Mucosa of stomach (tissue), 1 donor: Measurements from ENCODE around the gene EXD2.
"Not testable (repeated sequence)": the region's sequence is repeated elsewhere in the genome, so short reads cannot be mapped to it uniquely, and the experiment has no call there.

ENCODE experiments used
- H3K27me3 ChIP-seq: one replicate; pipeline ENCODE4 v1.7.0; 2013; ENCODE audit warnings: mild to moderate bottlenecking, low read length; ENCODE audit not compliant: control insufficient read depth, insufficient read depth
- H3K36me3 ChIP-seq: one replicate; pipeline ENCODE4 v1.7.0; 2013; ENCODE audit warnings: low read length; ENCODE audit not compliant: control insufficient read depth, insufficient read depth
- H3K4me1 ChIP-seq: one replicate; pipeline ENCODE4 v1.7.0; 2013; ENCODE audit warnings: mild to moderate bottlenecking, low read length; ENCODE audit not compliant: control insufficient read depth, insufficient read depth
- H3K4me3 ChIP-seq: one replicate; pipeline ENCODE4 v1.7.0; 2013; ENCODE audit warnings: low read length
- H3K9ac ChIP-seq: one replicate; pipeline ENCODE4 v1.7.0; 2013; ENCODE audit warnings: mild to moderate bottlenecking, low read length, moderate library complexity
- H3K9me3 ChIP-seq: one replicate; pipeline ENCODE4 v1.7.0; 2013; ENCODE audit warnings: mild to moderate bottlenecking, low read length, moderate library complexity; ENCODE audit not compliant: control insufficient read depth
- donor health status: Pancreatic carcinoma.

The EXD2 gene

GRCh38 chr14:69207435-69208041 is 16.2 kb downstream of the EXD2 start:
- H3K9ac ChIP-seq = no peak overlapping the region
- no peaks in the 10 kb centered on the region for H3K4me1 ChIP-seq
- no peaks in the 10 kb centered on the region for H3K36me3 ChIP-seq
- no peaks in the 10 kb centered on the region for H3K27me3 ChIP-seq
- no peak overlapping the region for H3K4me3 ChIP-seq
- no peaks in the 10 kb centered on the region for H3K9me3 ChIP-seq

GRCh38 chr14:69208666-69209065 is 17.4 kb downstream of the EXD2 start:
- H3K27me3 ChIP-seq = no peaks in the 10 kb centered on the region
- H3K4me3 ChIP-seq = no peak overlapping the region
- no peak overlapping the region for H3K9ac ChIP-seq
- no peaks in the 10 kb centered on the region for H3K4me1 ChIP-seq
- H3K9me3 ChIP-seq = no peaks in the 10 kb centered on the region
- no peaks in the 10 kb centered on the region for H3K36me3 ChIP-seq

GRCh38 chr14:69214393-69214792 is 23.1 kb downstream of the EXD2 start:
- Histone ChIP-seq H3K9me3 (no peaks in the 10 kb centered on the region), H3K36me3 (no peaks in the 10 kb centered on the region), H3K9ac (no peak overlapping the region), H3K4me3 (no peak overlapping the region), H3K27me3 (no peaks in the 10 kb centered on the region), H3K4me1 (no peaks in the 10 kb centered on the region)

- not testable (repeated sequence) for H3K27me3 ChIP-seq, H3K4me3 ChIP-seq, H3K9me3 ChIP-seq, H3K9ac ChIP-seq, H3K4me1 ChIP-seq, H3K36me3 ChIP-seq
Observed at GRCh38 chr14:69217663-69218062, 26.4 kb downstream of the EXD2 start.

- no peaks in the 10 kb centered on the region for H3K4me1 ChIP-seq
- H3K9me3 ChIP-seq = no peaks in the 10 kb centered on the region
Observed at GRCh38 chr14:69224946-69225345, 33.6 kb downstream of the EXD2 start.

GRCh38 chr14:69226178-69226577 is 34.9 kb downstream of the EXD2 start:
- no peak overlapping the region for H3K9ac ChIP-seq
- H3K4me3 ChIP-seq = no peak overlapping the region
- H3K4me1 ChIP-seq = no peaks in the 10 kb centered on the region
- H3K9me3 ChIP-seq = no peaks in the 10 kb centered on the region
- H3K36me3 ChIP-seq = no peaks in the 10 kb centered on the region
- no peaks in the 10 kb centered on the region for H3K27me3 ChIP-seq

More at GRCh38 chr14:69224946-69225345, 33.6 kb downstream of the EXD2 start:
- Histone ChIP-seq H3K27me3 (no peaks in the 10 kb centered on the region), H3K9ac (no peak overlapping the region), H3K36me3 (no peaks in the 10 kb centered on the region), H3K4me3 (no peak overlapping the region)

GRCh38 chr14:69226736-69227135 is 35.4 kb downstream of the EXD2 start:
- Histone ChIP-seq H3K36me3 (no peaks in the 10 kb centered on the region), H3K9me3 (no peaks in the 10 kb centered on the region), H3K4me3 (no peak overlapping the region), H3K9ac (no peak overlapping the region), H3K27me3 (no peaks in the 10 kb centered on the region), H3K4me1 (no peaks in the 10 kb centered on the region)

GRCh38 chr14:69231486-69231885 is 40.2 kb downstream of the EXD2 start:
- Histone ChIP-seq H3K4me3 (no peak overlapping the region), H3K4me1 (no peaks in the 10 kb centered on the region), H3K9me3 (no peaks in the 10 kb centered on the region), H3K27me3 (no peaks in the 10 kb centered on the region), H3K36me3 (no peaks in the 10 kb centered on the region), H3K9ac (no peak overlapping the region)

GRCh38 chr14:69232388-69232787 is 41.1 kb downstream of the EXD2 start:
- no peaks in the 10 kb centered on the region for H3K27me3 ChIP-seq
- no peak overlapping the region for H3K4me3 ChIP-seq
- H3K9me3 ChIP-seq = no peaks in the 10 kb centered on the region
- no peaks in the 10 kb centered on the region for H3K36me3 ChIP-seq
- H3K4me1 ChIP-seq = no peaks in the 10 kb centered on the region
- no peak overlapping the region for H3K9ac ChIP-seq

GRCh38 chr14:69234106-69234505 is 42.8 kb downstream of the EXD2 start:
- no peaks in the 10 kb centered on the region for H3K36me3 ChIP-seq
- H3K4me3 ChIP-seq = no peak overlapping the region
- no peak overlapping the region for H3K9ac ChIP-seq
- no peaks in the 10 kb centered on the region for H3K4me1 ChIP-seq
- H3K27me3 ChIP-seq = no peaks in the 10 kb centered on the region
- no peaks in the 10 kb centered on the region for H3K9me3 ChIP-seq

GRCh38 chr14:69235708-69236107 is 44.4 kb downstream of the EXD2 start:
- Histone ChIP-seq H3K9me3 (no peaks in the 10 kb centered on the region), H3K9ac (no peak overlapping the region), H3K36me3 (no peaks in the 10 kb centered on the region), H3K4me3 (no peak overlapping the region), H3K27me3 (no peaks in the 10 kb centered on the region), H3K4me1 (no peaks in the 10 kb centered on the region)

- Histone ChIP-seq H3K4me1 (peaks cover 4% of the 10 kb centered on the region), H3K9ac (no peak overlapping the region), H3K36me3 (no peaks in the 10 kb centered on the region), H3K4me3 (no peak overlapping the region), H3K27me3 (no peaks in the 10 kb centered on the region), H3K9me3 (no peaks in the 10 kb centered on the region)
Observed at GRCh38 chr14:69237142-69237541, 45.8 kb downstream of the EXD2 start.

GRCh38 chr14:69237584-69237983 is 46.3 kb downstream of the EXD2 start:
- Histone ChIP-seq H3K4me3 (no peak overlapping the region), H3K9me3 (no peaks in the 10 kb centered on the region), H3K36me3 (no peaks in the 10 kb centered on the region)

More at GRCh38 chr14:69237584-69237983, 46.3 kb downstream of the EXD2 start:
- Histone ChIP-seq H3K9ac (no peak overlapping the region), H3K27me3 (no peaks in the 10 kb centered on the region), H3K4me1 (peaks cover 8% of the 10 kb centered on the region)
